Fibroblast of mammary gland (primary cell): ENCODE data around the gene KRT10.

Experiments used
- DNase-seq: peaks from one replicate; pipeline ENCODE4 v3.0.0-alpha.2; 2010; ENCODE audit warnings: low read depth
- H3K4me3 ChIP-seq: 2 replicates; pipeline ENCODE4 v1.5.1; 2011; ENCODE audit warnings: low read depth, mild to moderate bottlenecking, low read length, moderate library complexity; ENCODE audit not compliant: control insufficient read depth
- TF ChIP-seq, protein P1 (sequence below): conservative IDR thresholded peaks from 2 replicates; pipeline ENCODE4 v1.5.1; 2011; ENCODE audit warnings: low read depth, low read length, inconsistent platforms; ENCODE audit not compliant: control insufficient read depth, insufficient read depth

The KRT10 gene

DNA sequence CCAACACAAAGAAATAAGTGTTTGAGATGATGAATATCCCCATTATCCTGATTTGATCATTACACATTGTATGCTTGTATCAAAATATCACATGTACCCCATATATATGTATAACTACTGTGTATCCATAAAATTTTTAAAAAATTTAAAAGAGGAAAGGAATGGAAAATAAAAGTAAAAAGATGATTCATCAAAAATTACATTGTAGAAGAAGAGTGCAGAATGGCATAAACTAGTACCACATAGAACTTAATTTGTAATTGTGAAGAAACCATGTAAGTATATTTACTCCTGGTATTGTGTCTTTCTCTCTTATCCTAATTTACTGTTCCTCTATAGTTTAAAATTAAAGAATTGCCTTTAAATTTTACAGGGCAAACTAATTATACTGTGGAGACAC, 11.5 kb upstream of the KRT10 start:
- TF ChIP-seq, protein P1, sequence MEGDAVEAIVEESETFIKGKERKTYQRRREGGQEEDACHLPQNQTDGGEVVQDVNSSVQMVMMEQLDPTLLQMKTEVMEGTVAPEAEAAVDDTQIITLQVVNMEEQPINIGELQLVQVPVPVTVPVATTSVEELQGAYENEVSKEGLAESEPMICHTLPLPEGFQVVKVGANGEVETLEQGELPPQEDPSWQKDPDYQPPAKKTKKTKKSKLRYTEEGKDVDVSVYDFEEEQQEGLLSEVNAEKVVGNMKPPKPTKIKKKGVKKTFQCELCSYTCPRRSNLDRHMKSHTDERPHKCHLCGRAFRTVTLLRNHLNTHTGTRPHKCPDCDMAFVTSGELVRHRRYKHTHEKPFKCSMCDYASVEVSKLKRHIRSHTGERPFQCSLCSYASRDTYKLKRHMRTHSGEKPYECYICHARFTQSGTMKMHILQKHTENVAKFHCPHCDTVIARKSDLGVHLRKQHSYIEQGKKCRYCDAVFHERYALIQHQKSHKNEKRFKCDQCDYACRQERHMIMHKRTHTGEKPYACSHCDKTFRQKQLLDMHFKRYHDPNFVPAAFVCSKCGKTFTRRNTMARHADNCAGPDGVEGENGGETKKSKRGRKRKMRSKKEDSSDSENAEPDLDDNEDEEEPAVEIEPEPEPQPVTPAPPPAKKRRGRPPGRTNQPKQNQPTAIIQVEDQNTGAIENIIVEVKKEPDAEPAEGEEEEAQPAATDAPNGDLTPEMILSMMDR, result no peak
- DNase-seq, result no peak
- no peak overlapping the region for H3K4me3 ChIP-seq

DNA sequence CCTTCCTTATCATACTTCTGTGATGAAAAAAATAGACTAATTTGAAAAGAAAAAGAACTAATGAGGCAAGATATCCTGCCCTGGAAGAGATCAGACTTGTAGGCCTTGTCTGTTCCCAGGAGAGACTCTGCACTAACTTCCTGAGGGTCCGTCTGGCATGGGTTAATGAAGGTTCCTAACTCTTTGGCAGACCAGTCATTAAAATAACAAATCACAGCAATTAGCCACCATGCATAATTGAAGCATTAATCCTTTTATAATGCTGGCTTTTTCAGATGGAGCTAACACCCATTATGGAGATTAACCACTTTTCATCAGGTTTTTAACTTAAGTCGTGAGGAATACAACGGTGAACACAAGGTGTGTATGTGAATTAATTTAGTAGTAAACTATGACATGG, 10.4 kb upstream of the KRT10 start:
- H3K4me3 ChIP-seq, result no peak overlapping the region
- no peak for DNase-seq
- TF ChIP-seq, protein P1, result no peak

DNA sequence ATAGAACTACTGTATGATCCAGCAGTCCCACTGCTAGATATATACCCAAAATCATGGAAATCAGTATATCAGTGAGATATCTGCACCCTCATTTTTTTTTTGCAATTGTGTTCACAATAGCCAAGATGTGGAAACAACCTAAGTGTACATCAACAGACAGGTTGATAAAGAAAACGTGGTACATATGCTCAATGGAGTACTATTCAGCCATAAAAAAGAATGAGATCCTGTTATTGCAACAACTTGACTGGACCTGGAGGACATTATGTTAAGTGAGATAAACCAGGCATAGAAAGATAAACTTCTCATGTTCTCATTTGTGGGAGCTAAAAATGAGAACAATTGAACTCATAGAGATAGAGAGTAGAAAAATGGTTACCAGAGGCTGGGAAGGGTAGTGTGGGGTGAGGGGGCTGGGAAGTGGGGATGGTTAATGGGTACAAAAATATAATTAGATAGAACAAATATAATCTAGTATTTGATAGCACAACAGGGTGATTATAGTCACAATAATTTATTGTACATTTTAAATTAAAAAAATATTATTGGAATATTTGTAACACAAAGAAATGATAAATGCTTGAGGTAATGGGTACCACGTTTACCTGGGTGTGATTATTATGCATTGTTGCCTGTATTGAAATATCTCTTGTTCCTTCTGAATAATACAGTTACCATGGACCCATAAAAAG, 7.8 kb upstream of the KRT10 start:
- no peak for DNase-seq
- TF ChIP-seq, protein P1, result no peak
- no peak overlapping the region for H3K4me3 ChIP-seq

DNA sequence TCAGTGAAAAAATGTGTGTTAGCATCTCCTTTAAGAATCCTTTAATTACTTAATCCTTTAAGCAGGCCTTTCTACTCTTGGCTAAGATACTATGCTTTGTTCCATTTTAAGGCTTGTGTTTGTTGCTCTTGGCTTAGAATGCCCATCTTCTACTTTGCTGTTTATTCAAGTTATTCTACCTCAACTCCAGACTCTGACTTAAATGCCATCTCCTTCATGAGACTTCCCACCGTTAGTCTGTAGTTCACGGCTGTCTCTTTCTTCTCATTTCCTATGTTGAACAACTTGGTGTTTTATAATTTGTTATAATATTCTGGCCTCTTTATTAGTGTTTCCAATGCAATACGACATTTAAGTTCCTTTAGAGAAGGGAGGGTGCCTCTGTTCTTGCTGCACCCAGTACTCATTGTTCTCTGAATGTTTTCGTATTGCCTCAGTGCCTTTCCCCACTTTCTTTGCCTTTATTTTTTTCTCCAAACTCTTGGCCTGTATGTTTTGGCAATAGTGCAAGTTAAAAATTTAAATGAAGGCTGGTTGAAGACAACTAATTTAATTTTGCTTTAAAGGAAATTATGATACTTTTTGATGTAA, 6.1 kb upstream of the KRT10 start:
- no peak overlapping the region for H3K4me3 ChIP-seq
- TF ChIP-seq, protein P1, result no peak
- DNase-seq, result no peak

DNA sequence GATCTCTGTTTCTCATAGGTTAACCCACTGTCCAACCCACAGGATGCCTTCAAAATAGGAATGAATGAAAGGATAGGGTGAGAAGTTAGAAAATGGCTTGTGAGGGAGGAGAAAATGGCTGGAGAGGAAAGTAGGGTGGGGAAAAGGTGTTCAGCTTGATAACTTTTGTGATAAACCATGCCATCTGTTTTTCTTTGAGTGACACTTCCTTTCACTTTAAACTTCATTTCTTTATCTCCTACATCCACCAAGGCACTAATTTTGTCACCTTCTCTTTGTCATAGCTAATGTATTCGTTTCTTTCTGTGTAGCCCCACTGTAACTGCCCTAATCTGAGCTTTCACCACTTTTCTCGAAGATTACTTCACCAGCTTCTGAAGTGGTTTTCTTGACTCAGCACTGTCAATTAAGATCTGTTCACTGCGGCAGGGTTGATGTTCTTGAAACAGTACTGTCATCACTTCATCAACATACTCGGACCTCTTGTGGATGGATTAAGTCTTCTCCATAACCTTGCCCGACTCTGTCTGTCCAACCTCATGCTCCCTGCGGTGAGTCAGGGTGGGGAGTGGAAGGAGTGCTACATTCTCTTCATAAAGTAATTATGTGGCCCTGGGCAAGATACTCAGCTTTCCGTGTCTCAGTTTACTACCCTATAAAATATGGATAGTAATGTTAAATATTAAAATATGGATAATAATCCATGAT, 5.5 kb upstream of the KRT10 start:
- no peak overlapping the region for H3K4me3 ChIP-seq
- no peak for DNase-seq
- TF ChIP-seq, protein P1, result no peak

DNA sequence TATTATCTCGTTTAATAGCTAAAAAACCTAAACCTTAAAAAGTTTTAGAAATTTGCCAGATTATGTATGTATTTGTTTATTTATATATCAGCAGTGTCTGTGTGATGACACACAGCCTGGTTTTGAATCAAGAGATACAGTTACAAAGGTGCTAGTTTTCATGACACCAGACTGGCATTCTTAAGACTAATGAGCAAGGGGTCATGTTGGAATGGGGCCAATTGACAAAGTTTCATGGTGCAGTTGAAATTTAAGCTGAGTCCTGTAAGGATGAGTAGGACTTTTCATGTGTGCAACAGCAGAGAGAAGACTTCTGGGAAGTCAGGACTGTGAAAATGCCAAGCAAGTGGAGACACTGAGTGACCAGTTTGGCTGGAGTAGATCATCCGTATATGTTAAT, 3.2 kb upstream of the KRT10 start:
- TF ChIP-seq, protein P1, result no peak
- no peak for DNase-seq

More for the DNA sequence above, 3.2 kb upstream of the KRT10 start:
- H3K4me3 ChIP-seq, result no peak overlapping the region
